Activated naive CD4-positive, alpha-beta T cell treated with anti-CD3 and anti-CD28 coated beads for 36 hours (primary cell): ENCODE measurements around the gene BRAF. TPM values are rescaled to one million over a fixed set of nuclear protein-coding genes. Genes with fewer than 3 reads are reported as not detected.
"Not testable (repeated sequence)": the region's sequence is repeated elsewhere in the genome, so short reads cannot be mapped to it uniquely, and the experiment has no call there.

Experiments
- CTCF ChIA-PET: fragments of 350-600 bp; sonication (Branson Sonifier 250); formaldehyde crosslinking; loops from one replicate; lab custom pipeline; 2021; ENCODE audit warnings: antibody characterized with exemption; lab: Charles Lee
- DNase-seq: peaks from one replicate; pipeline ENCODE4 v3.0.0-alpha.2; 2020
- H3K27ac Mint-ChIP-seq: one replicate; pipeline ENCODE4 v1.8.0; 2021; ENCODE audit warnings: mild to moderate bottlenecking, mixed read lengths
- H3K27me3 Mint-ChIP-seq: one replicate; pipeline ENCODE4 v1.8.0; 2021; ENCODE audit warnings: low read depth, mixed read lengths
- H3K36me3 Mint-ChIP-seq: one replicate; pipeline ENCODE4 v1.8.0; 2021; ENCODE audit warnings: low read depth, mixed read lengths
- H3K4me1 Mint-ChIP-seq: one replicate; pipeline ENCODE4 v1.8.0; 2021; ENCODE audit warnings: low read depth, mixed read lengths
- H3K4me3 Mint-ChIP-seq: one replicate; pipeline ENCODE4 v1.8.0; 2021; ENCODE audit warnings: mild to moderate bottlenecking, moderate library complexity, mixed read lengths
- H3K9me3 Mint-ChIP-seq: one replicate; pipeline ENCODE4 v1.8.0; 2021; ENCODE audit warnings: mixed read lengths
- intact Hi-C: fragments of 100-400 bp; cut with micrococcal nuclease; formaldehyde crosslinking; loops from one replicate; pipeline ENCODE4 v1.15.1; 2023
- total RNA-seq, 2 experiments: library from RNA; stranded (reverse); gene quantifications; one replicate each; pipeline ENCODE4 v1.2.3, GENCODE V29; 2021

The BRAF gene
- total RNA-seq, 2 experiments from 2014 or later, result 24.6 to 28.6 TPM

GRCh38 chr7:140673063-140673773 is 251.5 kb downstream of the BRAF start:
- CTCF ChIA-PET, result interaction anchor here (1.3 to 1.8 kb wide), 2 partner anchors 12 to 23 kb away, joined by 3 to 5 read pairs; partner anchors contain the start of gene NDUFB2
- peaks cover 15% of the 10 kb centered on the region for H3K36me3 Mint-ChIP-seq
- DNase-seq, result peak; percentile 54
- peak overlapping the region; percentile 83 for H3K4me3 Mint-ChIP-seq
- intact Hi-C loops, result loop anchor here (1.0 to 2.0 kb wide), 5 partner anchors 17 to 341 kb away; partner anchors contain the start of genes BRAF, MRPS33 and NDUFB2
- no peaks in the 10 kb centered on the region for H3K9me3 Mint-ChIP-seq
- H3K27ac Mint-ChIP-seq, result peak overlapping the region; percentile 66
- no peaks in the 10 kb centered on the region for H3K27me3 Mint-ChIP-seq
- peaks cover 39% of the 10 kb centered on the region for H3K4me1 Mint-ChIP-seq

DNA sequence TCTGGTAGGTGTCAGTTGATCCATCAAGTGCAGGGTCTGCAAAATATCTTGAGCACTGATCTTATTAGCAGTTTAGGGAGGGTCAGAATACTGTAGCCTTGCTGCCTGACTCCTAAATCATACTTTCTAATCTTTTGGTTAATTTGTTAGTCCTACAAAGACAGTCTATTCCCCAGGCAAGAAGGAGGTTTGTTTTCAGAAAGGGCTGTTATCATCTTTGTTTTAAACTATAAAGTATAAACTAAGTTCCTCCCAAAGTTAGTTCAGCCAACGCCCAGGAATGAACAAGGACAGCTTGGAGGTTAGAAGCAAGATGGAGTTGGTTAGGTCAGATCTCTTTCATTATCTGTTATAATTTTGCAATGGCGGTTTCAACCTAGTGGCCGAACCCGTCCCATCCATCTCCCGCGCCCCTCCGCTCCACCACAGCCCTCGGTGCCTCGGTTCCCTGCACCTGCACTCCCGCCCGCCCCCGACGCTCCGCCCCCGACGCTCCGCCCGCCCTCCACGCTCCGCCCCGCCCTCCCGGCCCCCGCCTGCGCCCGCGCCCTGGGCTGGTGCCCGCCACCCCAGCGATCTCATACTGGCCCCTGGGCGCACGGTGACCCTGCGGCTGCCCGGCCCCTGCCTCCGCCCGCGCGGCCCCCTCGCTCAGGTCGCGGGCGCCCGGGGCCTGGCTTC is 252.2 kb downstream of the BRAF start, which contains the start of gene ADCK2:
Gene ADCK2, plus strand, starts transcription at position 564 of the 681 bp plus-strand sequence. CDS start 386 bp downstream, outside the sequence.
- Mint-ChIP-seq H3K4me1 (peaks cover 37% of the 10 kb centered on the region), H3K9me3 (no peaks in the 10 kb centered on the region), H3K36me3 (peaks cover 8% of the 10 kb centered on the region), H3K27me3 (no peaks in the 10 kb centered on the region), H3K4me3 (peak within 1 kb of the TSS; percentile 83), H3K27ac (peak within 1 kb of the TSS; percentile 68)
- CTCF ChIA-PET, result no interaction called here
- intact Hi-C loops, result loop anchor here (1.0 to 2.0 kb wide), 5 partner anchors 16 to 342 kb away; partner anchors contain the start of genes BRAF, MRPS33 and NDUFB2
- DNase-seq, result peak; percentile 59

- peaks cover 37% of the 10 kb centered on the region for H3K4me1 Mint-ChIP-seq
- intact Hi-C loops, result loop anchor here (2.0 kb wide), 1 partner anchor 253 kb away; the partner anchor contains the start of gene BRAF
- CTCF ChIA-PET, result no interaction called here
Measured at GRCh38 chr7:140671966-140672365, 252.8 kb downstream of the BRAF start.

GRCh38 chr7:140670343-140670935 is 254.3 kb downstream of the BRAF start:
- H3K4me1 Mint-ChIP-seq, result peaks cover 27% of the 10 kb centered on the region
- no peak for DNase-seq
- no peak overlapping the region for H3K4me3 Mint-ChIP-seq
- H3K27ac Mint-ChIP-seq, result no peak overlapping the region
- H3K9me3 Mint-ChIP-seq, result no peaks in the 10 kb centered on the region
- intact Hi-C loops, result no loop called here
- H3K27me3 Mint-ChIP-seq, result no peaks in the 10 kb centered on the region
- CTCF ChIA-PET, result no interaction called here
- peaks cover 3% of the 10 kb centered on the region for H3K36me3 Mint-ChIP-seq

More at GRCh38 chr7:140671966-140672365, 252.8 kb downstream of the BRAF start:
- no peak for DNase-seq
- Mint-ChIP-seq H3K4me3 (peak overlapping the region; percentile 75), H3K27me3 (no peaks in the 10 kb centered on the region), H3K9me3 (no peaks in the 10 kb centered on the region), H3K36me3 (peaks cover 7% of the 10 kb centered on the region), H3K27ac (peak overlapping the region; percentile 68)

GRCh38 chr7:140669862-140670261 is 254.9 kb downstream of the BRAF start:
- intact Hi-C loops, H3K27me3 Mint-ChIP-seq, H3K36me3 Mint-ChIP-seq, H3K4me3 Mint-ChIP-seq, H3K9me3 Mint-ChIP-seq, DNase-seq, H3K27ac Mint-ChIP-seq, CTCF ChIA-PET: not testable (repeated sequence)
- H3K4me1 Mint-ChIP-seq, result peaks cover 22% of the 10 kb centered on the region

- no peak overlapping the region for H3K4me3 Mint-ChIP-seq
- H3K9me3 Mint-ChIP-seq, result no peaks in the 10 kb centered on the region
- CTCF ChIA-PET, result no interaction called here
Measured at GRCh38 chr7:140669352-140669751, 255.4 kb downstream of the BRAF start.

More at GRCh38 chr7:140669352-140669751, 255.4 kb downstream of the BRAF start:
- H3K27ac Mint-ChIP-seq, result no peak overlapping the region
- H3K27me3 Mint-ChIP-seq, result no peaks in the 10 kb centered on the region
- peaks cover 17% of the 10 kb centered on the region for H3K4me1 Mint-ChIP-seq
- intact Hi-C loops, result no loop called here
- H3K36me3 Mint-ChIP-seq, result no peaks in the 10 kb centered on the region
- no peak for DNase-seq

Other genes with a start within 250 kb of the BRAF start
- gene NDUFB2, start 228.2 kb downstream of the BRAF start, total RNA-seq, result 100 to 1,000 TPM; 167 to 179 TPM
- 100 to 1,000 TPM; 116 to 120 TPM for gene MRPS33, start 90.0 kb upstream of the BRAF start, total RNA-seq
- gene TMEM178B, start 149.1 kb upstream of the BRAF start, total RNA-seq, result under 1 TPM; 0.05 TPM